Gastroesophageal sphincter (tissue), 4 donors: ENCODE data around the gene ACO1. TPM values are rescaled to one million over a fixed set of nuclear protein-coding genes. Genes with fewer than 3 reads are reported as not detected.

Experiments used
- ATAC-seq: fragments of 150-250 bp; one replicate; pipeline ENCODE4 v1.9.1; 2016; ENCODE audit warnings: mild to moderate bottlenecking, moderate library complexity
- H3K27ac ChIP-seq, 4 donors: fragments of 200-600 bp; sonication (generic) in 3 of 4; 1 replicate in 3 of 4; 2 replicates in 1 of 4; pipeline ENCODE4 v1.5.1; 2016 to 2019
- H3K27me3 ChIP-seq: fragments of 200-600 bp; sonication (generic); one replicate; pipeline ENCODE4 v1.5.1; 2019
- H3K36me3 ChIP-seq, 2 donors: fragments of 200-600 bp; sonication (generic); one replicate each; pipeline ENCODE4 v1.5.1; 2019; ENCODE audit warnings: control low read depth in 1 of 2
- H3K4me1 ChIP-seq, 3 donors: fragments of 200-600 bp; sonication (generic); 1 replicate in 2 of 3; 2 replicates in 1 of 3; pipeline ENCODE4 v1.5.1; 2016 to 2019; ENCODE audit warnings: control low read depth in 2 of 3
- H3K4me3 ChIP-seq, 2 donors: fragments of 200-600 bp; sonication (generic); one replicate each; pipeline ENCODE4 v1.5.1; 2019; ENCODE audit warnings: mild to moderate bottlenecking in 1 of 2, moderate library complexity in 1 of 2
- H3K9me3 ChIP-seq, 3 donors: fragments of 200-600 bp; sonication (generic); one replicate each; pipeline ENCODE4 v1.5.1; 2017 to 2019; ENCODE audit warnings: control low read depth in 2 of 3
- EP300 ChIP-seq: sonication (generic); formaldehyde crosslinking; IDR thresholded peaks from one replicate; pipeline ENCODE4 v1.6.1; 2017; ENCODE audit warnings: antibody characterized with exemption, mild to moderate bottlenecking
- POLR2A ChIP-seq, 2 donors: fragments of 450-650 bp; IDR thresholded peaks; one replicate each; pipeline ENCODE4 v1.6.1; 2017; ENCODE audit warnings: antibody characterized with exemption in 2 of 2, mild to moderate bottlenecking in 2 of 2, moderate library complexity in 1 of 2
- POLR2AphosphoS5 ChIP-seq: sonication (generic); formaldehyde crosslinking; IDR thresholded peaks from one replicate; pipeline ENCODE4 v1.6.1; 2017; ENCODE audit warnings: antibody characterized with exemption
- WGBS, 2 donors: methylation state at CpG; one replicate each; pipeline ENCODE4 v1.1.5; 2018; ENCODE audit warnings: low coverage in 1 of 2; 5-methylcytosine and 5-hydroxymethylcytosine counted together
- total RNA-seq, 4 donors: library from RNA; depleted of rRNA; stranded (reverse); fragments of >200 nt; gene quantifications; one replicate each; pipeline ENCODE4 v1.1.0, GENCODE V29; 2016
- TF ChIP-seq, protein P1 (sequence below), 4 experiments: fragments of 200-600 bp in 2 of 4; fragments of 450-650 bp in 2 of 4; sonication (generic) in 1 of 4; IDR thresholded peaks; one replicate each; pipeline ENCODE4 v1.5.1; 2017 to 2019; ENCODE audit warnings: antibody characterized with exemption in 4 of 4, mild to moderate bottlenecking in 2 of 4, moderate library complexity in 2 of 4

The ACO1 gene
- total RNA-seq, 4 donors from 2014 or later, result 54.5 to 88.4 (median 80.2) TPM

GRCh38 chr9:32423371-32423770 is 38.9 kb downstream of the ACO1 start:
- WGBS, 2 donors, result 74 to 93% methylated on average over 4 of the region's 4 CpGs

GRCh38 chr9:32424616-32425015 is 40.2 kb downstream of the ACO1 start:
- Histone ChIP-seq H3K4me3 (no peak overlapping the region), H3K27ac (no peak overlapping the region), H3K27me3 (no peaks in the 10 kb centered on the region), H3K9me3 (no peaks in the 10 kb centered on the region), H3K36me3 (peaks cover 0 to 100% of the 10 kb centered on the region in 2 donors), H3K4me1 (no peaks in the 10 kb centered on the region)
- no peak for ATAC-seq
- 78 to 100% methylated on average over 4 to 6 of the region's 6 CpGs for WGBS, 2 donors
- no peak for TF ChIP-seq POLR2A (IDR thresholded peaks at IDR 0.05)
- no peak for TF ChIP-seq POLR2AphosphoS5
- no peak for TF ChIP-seq EP300
- TF ChIP-seq, protein P1, sequence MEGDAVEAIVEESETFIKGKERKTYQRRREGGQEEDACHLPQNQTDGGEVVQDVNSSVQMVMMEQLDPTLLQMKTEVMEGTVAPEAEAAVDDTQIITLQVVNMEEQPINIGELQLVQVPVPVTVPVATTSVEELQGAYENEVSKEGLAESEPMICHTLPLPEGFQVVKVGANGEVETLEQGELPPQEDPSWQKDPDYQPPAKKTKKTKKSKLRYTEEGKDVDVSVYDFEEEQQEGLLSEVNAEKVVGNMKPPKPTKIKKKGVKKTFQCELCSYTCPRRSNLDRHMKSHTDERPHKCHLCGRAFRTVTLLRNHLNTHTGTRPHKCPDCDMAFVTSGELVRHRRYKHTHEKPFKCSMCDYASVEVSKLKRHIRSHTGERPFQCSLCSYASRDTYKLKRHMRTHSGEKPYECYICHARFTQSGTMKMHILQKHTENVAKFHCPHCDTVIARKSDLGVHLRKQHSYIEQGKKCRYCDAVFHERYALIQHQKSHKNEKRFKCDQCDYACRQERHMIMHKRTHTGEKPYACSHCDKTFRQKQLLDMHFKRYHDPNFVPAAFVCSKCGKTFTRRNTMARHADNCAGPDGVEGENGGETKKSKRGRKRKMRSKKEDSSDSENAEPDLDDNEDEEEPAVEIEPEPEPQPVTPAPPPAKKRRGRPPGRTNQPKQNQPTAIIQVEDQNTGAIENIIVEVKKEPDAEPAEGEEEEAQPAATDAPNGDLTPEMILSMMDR (IDR thresholded peaks at IDR 0.05), result no peak

More at GRCh38 chr9:32423371-32423770, 38.9 kb downstream of the ACO1 start:
- no peak for TF ChIP-seq POLR2AphosphoS5
- Histone ChIP-seq H3K4me3 (no peak overlapping the region), H3K36me3 (peaks cover 0 to 100% of the 10 kb centered on the region in 2 donors), H3K27ac (no peak overlapping the region), H3K9me3 (no peaks in the 10 kb centered on the region), H3K4me1 (no peaks in the 10 kb centered on the region), H3K27me3 (no peaks in the 10 kb centered on the region)
- no peak for ATAC-seq

DNA sequence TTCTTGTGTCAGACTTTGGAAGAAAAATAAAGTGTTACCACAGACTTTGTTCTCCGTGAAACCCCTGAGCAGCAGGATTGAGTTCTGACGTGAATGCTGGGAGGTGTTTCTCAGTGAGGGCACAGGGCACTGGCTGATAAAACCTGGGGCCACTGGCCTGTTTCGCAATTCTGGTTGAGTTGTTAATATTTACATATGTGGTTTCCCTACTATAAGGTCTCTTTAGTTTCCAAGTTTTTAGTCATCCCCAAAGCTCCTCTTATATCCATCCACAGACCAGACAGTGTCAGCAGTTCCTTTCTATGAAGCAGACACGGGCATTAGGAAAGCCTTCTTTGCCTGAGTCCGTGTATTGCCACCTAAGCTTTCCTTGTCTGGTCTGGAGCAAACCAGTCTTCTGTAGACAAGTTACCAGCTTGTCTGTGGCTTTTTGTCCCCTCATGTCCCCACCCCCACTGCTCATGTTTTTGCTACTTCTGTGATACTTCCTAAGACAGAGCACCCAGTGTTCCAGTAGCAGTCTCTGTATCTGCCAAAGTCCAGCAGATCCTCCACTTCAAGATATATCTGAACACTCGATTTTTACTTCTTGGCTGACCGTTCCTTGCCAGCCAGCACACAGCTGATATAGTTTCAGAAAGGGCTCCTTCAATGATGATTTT is 42.0 kb downstream of the ACO1 start:
- ATAC-seq, result no peak
- no peaks in the 10 kb centered on the region for H3K9me3 ChIP-seq
- H3K27me3 ChIP-seq, result no peaks in the 10 kb centered on the region
- no peak overlapping the region for H3K27ac ChIP-seq
- WGBS, 2 donors, result 63 to 77% methylated on average over 7 of the region's 7 CpGs
- TF ChIP-seq POLR2AphosphoS5 (no peak), EP300 (no peak), POLR2A (IDR thresholded peaks at IDR 0.05) (no peak)
- TF ChIP-seq, protein P1 (IDR thresholded peaks at IDR 0.05), result no peak
- H3K4me1 ChIP-seq, result no peaks in the 10 kb centered on the region
- H3K4me3 ChIP-seq, result no peak overlapping the region
- peaks cover 0 to 100% of the 10 kb centered on the region in 2 donors for H3K36me3 ChIP-seq

DNA sequence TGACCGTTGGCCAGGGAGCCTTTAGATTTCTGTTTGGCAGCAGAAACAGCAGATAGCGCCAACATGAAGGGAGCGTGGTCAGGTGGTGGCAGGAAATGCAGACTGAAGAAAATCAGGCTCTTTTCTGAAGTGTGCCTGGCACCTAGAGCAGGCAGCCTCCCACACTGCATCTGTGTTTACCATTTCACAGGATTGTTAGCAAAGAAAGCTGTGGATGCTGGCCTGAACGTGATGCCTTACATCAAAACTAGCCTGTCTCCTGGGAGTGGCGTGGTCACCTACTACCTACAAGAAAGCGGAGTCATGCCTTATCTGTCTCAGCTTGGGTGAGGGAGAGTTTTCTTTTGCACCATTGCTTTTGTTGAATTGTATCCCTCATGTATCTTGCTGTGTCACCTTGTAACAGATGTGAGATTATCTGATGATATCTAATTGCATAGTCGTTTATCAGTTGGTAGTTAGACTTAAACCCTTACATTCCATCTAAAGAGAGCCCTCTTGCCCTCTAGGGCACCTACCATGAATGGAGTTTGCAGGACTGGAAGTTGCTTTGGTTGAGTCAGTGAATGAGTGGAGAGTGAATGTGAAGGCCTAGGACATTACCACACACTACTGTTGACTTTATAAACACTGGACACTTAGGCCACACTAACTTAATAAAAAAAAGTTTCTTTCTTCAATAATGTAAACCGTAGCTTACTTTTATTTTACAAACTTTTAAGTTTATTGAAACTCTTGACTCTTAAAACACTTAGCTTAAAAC is 42.8 kb downstream of the ACO1 start:
- Histone ChIP-seq H3K27me3 (no peaks in the 10 kb centered on the region), H3K4me3 (no peak overlapping the region), H3K9me3 (no peaks in the 10 kb centered on the region), H3K27ac (no peak overlapping the region), H3K4me1 (no peaks in the 10 kb centered on the region), H3K36me3 (peaks cover 0 to 100% of the 10 kb centered on the region in 2 donors)
- 72 to 76% methylated on average over 5 to 6 of the region's 8 CpGs for WGBS, 2 donors
- no peak for TF ChIP-seq POLR2AphosphoS5
- TF ChIP-seq POLR2A (IDR thresholded peaks at IDR 0.05), result no peak
- TF ChIP-seq, protein P1 (IDR thresholded peaks at IDR 0.05), result no peak
- no peak for TF ChIP-seq EP300
- no peak for ATAC-seq

DNA sequence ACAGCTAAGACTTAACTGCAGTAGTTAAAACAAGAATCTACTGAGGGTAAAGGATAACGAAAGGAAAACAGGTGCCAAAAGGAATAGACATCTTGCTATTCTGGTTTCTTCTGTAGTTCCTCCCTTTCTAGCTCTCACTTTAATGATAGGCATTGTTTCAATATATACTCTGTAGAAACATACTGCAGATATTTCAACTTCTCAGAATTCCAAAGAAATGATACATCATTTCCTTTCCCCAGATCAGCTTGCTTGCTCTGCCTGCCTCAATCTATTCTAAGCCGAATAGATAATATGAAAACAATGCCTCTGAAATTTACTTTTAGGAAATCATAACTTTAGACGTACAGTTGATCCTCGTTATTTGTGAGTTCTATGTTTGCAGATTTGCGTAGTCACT is 46.3 kb downstream of the ACO1 start:
- Histone ChIP-seq H3K9me3 (no peaks in the 10 kb centered on the region), H3K4me1 (no peaks in the 10 kb centered on the region), H3K4me3 (no peak overlapping the region), H3K27me3 (no peaks in the 10 kb centered on the region), H3K36me3 (peaks cover 0 to 100% of the 10 kb centered on the region in 2 donors), H3K27ac (no peak overlapping the region)
- ATAC-seq, result no peak
- WGBS, 2 donors, result 69 to 81% methylated on average over 5 of the region's 5 CpGs
- TF ChIP-seq, protein P1 (IDR thresholded peaks at IDR 0.05), result no peak
- no peak for TF ChIP-seq POLR2AphosphoS5
